Measurements from ENCODE around the gene JAK3. TPM values are rescaled to one million over a fixed set of nuclear protein-coding genes. Genes with fewer than 3 reads are reported as not detected.

The JAK3 gene
- total RNA-seq, 1 donor from 2014 or later: 10.8 TPM

- Histone ChIP-seq H3K27me3 (peaks cover 10% of the 10 kb centered on the region), H3K27ac (no peak overlapping the region), H3K4me3 (no peak overlapping the region), H3K4me1 (peaks cover 23% of the 10 kb centered on the region), H3K9me3 (no peaks in the 10 kb centered on the region), H3K36me3 (no peaks in the 10 kb centered on the region)
- intact Hi-C loops (cut with DNase I): no loop called here
- no peak for TF ChIP-seq POLR2AphosphoS5 (IDR thresholded peaks at IDR 0.05; ENCODE audit: insufficient read depth in 1 of 2, low read depth in 1 of 2)
- TF ChIP-seq CTCF (IDR thresholded peaks at IDR 0.05): no peak
- no peak for TF ChIP-seq POLR2A (IDR thresholded peaks at IDR 0.05)
- DNase-seq (ENCODE audit: extremely low spot score in 2 of 2): no peak
These were observed 27.0 kb upstream of the JAK3 start for GRCh38 chr19:17874758-17875135.

- Histone ChIP-seq H3K9me3 (no peaks in the 10 kb centered on the region), H3K27ac (no peak overlapping the region), H3K36me3 (no peaks in the 10 kb centered on the region), H3K4me3 (peak overlapping the region; percentile 10 to 26), H3K27me3 (peaks cover 10% of the 10 kb centered on the region), H3K4me1 (peaks cover 23% of the 10 kb centered on the region)
- intact Hi-C loops (cut with DNase I): no loop called here
- no peak for DNase-seq (ENCODE audit: extremely low spot score in 2 of 2)
- no peak for TF ChIP-seq CTCF (IDR thresholded peaks at IDR 0.05)
- no peak for TF ChIP-seq POLR2A (IDR thresholded peaks at IDR 0.05)
- no peak for TF ChIP-seq POLR2AphosphoS5 (IDR thresholded peaks at IDR 0.05; ENCODE audit: insufficient read depth in 1 of 2, low read depth in 1 of 2)
These were observed 26.3 kb upstream of the JAK3 start for GRCh38 chr19:17873786-17874757.

GRCh38 chr19:17872251-17873001, 24.6 kb upstream of the JAK3 start:
- Histone ChIP-seq H3K4me3 (peak overlapping the region; percentile 1 to 22), H3K4me1 (peaks cover 23% of the 10 kb centered on the region), H3K27ac (no peak overlapping the region), H3K9me3 (no peaks in the 10 kb centered on the region), H3K36me3 (no peaks in the 10 kb centered on the region), H3K27me3 (peaks cover 10% of the 10 kb centered on the region)
- intact Hi-C loops (cut with DNase I): no loop called here
- DNase-seq (ENCODE audit: extremely low spot score in 2 of 2): no peak
- no peak for TF ChIP-seq POLR2A (IDR thresholded peaks at IDR 0.05)
- TF ChIP-seq CTCF (IDR thresholded peaks at IDR 0.05): no peak
- no peak for TF ChIP-seq POLR2AphosphoS5 (IDR thresholded peaks at IDR 0.05; ENCODE audit: insufficient read depth in 1 of 2, low read depth in 1 of 2)

GRCh38 chr19:17871878-17872250, 24.1 kb upstream of the JAK3 start, which contains the start of gene SLC5A5:
SLC5A5 (plus strand) TSS chr19:17871945; CDS start chr19:17872320, 375 bp downstream.
- intact Hi-C loops (cut with DNase I): no loop called here
- H3K9me3 ChIP-seq: no peaks in the 10 kb centered on the region
- DNase-seq (ENCODE audit: extremely low spot score in 2 of 2): no peak
- peaks cover 23% of the 10 kb centered on the region for H3K4me1 ChIP-seq
- TF ChIP-seq POLR2AphosphoS5 (IDR thresholded peaks at IDR 0.05; ENCODE audit: insufficient read depth in 1 of 2, low read depth in 1 of 2) (no peak), CTCF (IDR thresholded peaks at IDR 0.05) (no peak), POLR2A (IDR thresholded peaks at IDR 0.05) (no peak)
- H3K36me3 ChIP-seq: no peaks in the 10 kb centered on the region
- no peak within 1 kb of the TSS for H3K27ac ChIP-seq
- H3K4me3 ChIP-seq: peak within 1 kb of the TSS; percentile 1 to 22
- peaks cover 10% of the 10 kb centered on the region for H3K27me3 ChIP-seq

All from vagina (tissue), 2 donors.